ENCODE measurements around the gene RNF223. TPM values are rescaled to one million over a fixed set of nuclear protein-coding genes. Genes with fewer than 3 reads are reported as not detected.

Gene RNF223
- total and polyA plus RNA-seq, 2 of the 13 experiments (the other 11 are each of a cell fraction or from before 2014, with no cell fraction given), result 0.03 TPM; not detected in 1

GRCh38 chr1:1037366-1038327 is 36.5 kb downstream of the RNF223 start (continued):
- no peak for TF ChIP-seq TEAD2 (CRISPR knock-in tag; IDR thresholded peaks at IDR 0.05)
- no peak for TF ChIP-seq ZMAT5 (CRISPR knock-in tag; IDR thresholded peaks at IDR 0.05; ENCODE audit: borderline replicate concordance, low read depth)
- no peak for TF ChIP-seq THYN1 (CRISPR knock-in tag; IDR thresholded peaks at IDR 0.05; ENCODE audit: borderline replicate concordance, low read depth)
- TF ChIP-seq NR1H2 (CRISPR knock-in tag; IDR thresholded peaks at IDR 0.05; ENCODE audit: borderline replicate concordance, low read depth), result no peak
- TF ChIP-seq NONO (IDR thresholded peaks at IDR 0.05), result no peak
- TF ChIP-seq NONO (CRISPR knock-in tag; conservative IDR thresholded peaks at IDR 0.05), result 0 out of 2 replicates have a peak, but pooled peaks have one; percentile 4
- TF ChIP-seq ZNF737 (CRISPR knock-in tag; IDR thresholded peaks at IDR 0.05; ENCODE audit: borderline replicate concordance), result no peak
- TF ChIP-seq ZFX (CRISPR knock-in tag; IDR thresholded peaks at IDR 0.05; ENCODE audit: low read depth), result peak; percentile 52; the same call in 1 of the 2 replicates
- peak; percentile 25 for TF ChIP-seq GABPB1 (CRISPR knock-in tag; IDR thresholded peaks at IDR 0.05)
- TF ChIP-seq ZNF451 (CRISPR knock-in tag; IDR thresholded peaks at IDR 0.05), result no peak
- TF ChIP-seq BRF2 (CRISPR knock-in tag; IDR thresholded peaks at IDR 0.05), result no peak
- no peak for TF ChIP-seq ZSCAN5A (CRISPR knock-in tag; IDR thresholded peaks at IDR 0.05; ENCODE audit: borderline replicate concordance)
- TF ChIP-seq ZEB1 (IDR thresholded peaks at IDR 0.05; ENCODE audit: insufficient replicate concordance, low read depth), result peak; percentile 59
- no peak for TF ChIP-seq EZH2 (conservative IDR thresholded peaks at IDR 0.05; ENCODE audit: low read depth, low read length)

All from HepG2 (cell line).